IMR-90 (cell line): ENCODE measurements around the gene RPTOR. TPM values are rescaled to one million over a fixed set of nuclear protein-coding genes. Genes with fewer than 3 reads are reported as not detected.

Experiments used
- ATAC-seq: fragments of 200-7000 bp; cut with Tn5 transposase; 2 replicates; pipeline ENCODE4 v1.9.1; 2020; ENCODE audit warnings: low read depth, mild to moderate bottlenecking, moderate library complexity
- BruUV-seq: library from RNA; stranded (reverse); fragments of 400-500 nt; replicated peaks from 2 replicates; lab custom pipeline; 2021; lab: Mats Ljungman, UMichigan
- CTCF ChIA-PET: fragments of 300-600 bp; formaldehyde crosslinking; extraction: SDS; loops from one replicate; lab custom pipeline; 2021; ENCODE audit warnings: antibody characterized with exemption; lab: Yijun Ruan, JAX
- POLR2A ChIA-PET: fragments of 300-600 bp; sonication (Branson Sonifier 250); formaldehyde crosslinking; loops from one replicate; lab custom pipeline; 2022; ENCODE audit warnings: antibody characterized with exemption; ENCODE audit not compliant: unreplicated experiment; lab: Charles Lee
- DNase-seq: peaks from one replicate; pipeline ENCODE4 v3.0.0; 2013
- H2AFZ ChIP-seq: replicated peaks from 2 replicates; pipeline ENCODE3; 2013; ENCODE audit warnings: low read length, mild to moderate bottlenecking; ENCODE audit not compliant: poor library complexity
- H2AK5ac ChIP-seq: 2 replicates; pipeline ENCODE4 v1.6.1; 2013; ENCODE audit warnings: low read depth, low read length, inconsistent platforms
- H2AK9ac ChIP-seq: replicated peaks from 2 replicates; pipeline ENCODE3; 2013; ENCODE audit warnings: mild to moderate bottlenecking, low read depth, low read length, moderate library complexity; ENCODE audit not compliant: poor library complexity
- H2BK120ac ChIP-seq: 2 replicates; pipeline ENCODE4 v1.6.1; 2013; ENCODE audit warnings: low read depth, low read length, inconsistent platforms
- H2BK15ac ChIP-seq: 3 replicates; pipeline ENCODE4 v1.6.1; 2013; ENCODE audit warnings: low read depth, low read length, inconsistent platforms
- H2BK20ac ChIP-seq: 2 replicates; pipeline ENCODE4 v1.6.1; 2013; ENCODE audit warnings: low read depth, mild to moderate bottlenecking, inconsistent platforms, low read length, moderate library complexity
- H2BK5ac ChIP-seq: 2 replicates; pipeline ENCODE4 v1.6.1; 2013; ENCODE audit warnings: mild to moderate bottlenecking, low read depth, low read length, inconsistent platforms; ENCODE audit not compliant: poor library complexity, severe bottlenecking
- H3K14ac ChIP-seq: replicated peaks from 2 replicates; pipeline ENCODE4 v1.6.1; 2013; ENCODE audit warnings: low read depth, low read length, inconsistent platforms
- H3K18ac ChIP-seq: 2 replicates; pipeline ENCODE4 v1.6.1; 2013; ENCODE audit warnings: low read depth, low read length, control low read depth
- H3K23ac ChIP-seq: 2 replicates; pipeline ENCODE4 v1.6.1; 2013; ENCODE audit warnings: low read depth, low read length, inconsistent platforms
- H3K27ac ChIP-seq: 2 replicates; pipeline ENCODE4 v1.5.1; 2013; ENCODE audit warnings: mild to moderate bottlenecking, control low read depth, low read length; ENCODE audit not compliant: insufficient read depth
- H3K27me3 ChIP-seq: 2 replicates; pipeline ENCODE4 v1.6.1; 2013; ENCODE audit warnings: low read length; ENCODE audit not compliant: control insufficient read depth, insufficient read depth
- H3K36me3 ChIP-seq: 2 replicates; pipeline ENCODE4 v1.6.1; 2013; ENCODE audit warnings: low read length, mixed read lengths; ENCODE audit not compliant: control insufficient read depth, insufficient read depth
- H3K4ac ChIP-seq: 2 replicates; pipeline ENCODE4 v1.6.1; 2013; ENCODE audit warnings: low read depth, low read length, inconsistent platforms
- H3K4me1 ChIP-seq: 2 replicates; pipeline ENCODE4 v1.6.1; 2013; ENCODE audit warnings: low read length, mixed read lengths; ENCODE audit not compliant: control insufficient read depth, insufficient read depth
- H3K4me2 ChIP-seq: 2 replicates; pipeline ENCODE4 v1.6.1; 2013; ENCODE audit warnings: low read depth, mild to moderate bottlenecking, control low read depth, low read length, moderate library complexity
- H3K4me3 ChIP-seq: 2 replicates; pipeline ENCODE4 v1.5.1; 2013; ENCODE audit warnings: low read depth, mild to moderate bottlenecking, control low read depth, low read length, moderate library complexity; ENCODE audit not compliant: insufficient read depth
- H3K56ac ChIP-seq: 2 replicates; pipeline ENCODE4 v1.6.1; 2013; ENCODE audit warnings: low read length, inconsistent platforms; ENCODE audit not compliant: insufficient read depth; ENCODE audit errors: extremely low read depth
- H3K79me1 ChIP-seq, 2 experiments: 2 replicates each; pipeline ENCODE4 v1.6.1; 2013; ENCODE audit warnings: low read length in 2 of 2, inconsistent platforms in 1 of 2, low read depth in 1 of 2
- H3K9ac ChIP-seq: 2 replicates; pipeline ENCODE4 v1.6.1; 2013; ENCODE audit warnings: low read depth, low read length, control low read depth
- H3K9me1 ChIP-seq: 2 replicates; pipeline ENCODE4 v1.6.1; 2013; ENCODE audit warnings: low read length, inconsistent platforms; ENCODE audit not compliant: insufficient read depth
- H3K9me3 ChIP-seq: 2 replicates; pipeline ENCODE4 v1.6.1; 2013; ENCODE audit warnings: low read length; ENCODE audit not compliant: control insufficient read depth, insufficient read depth
- H4K20me1 ChIP-seq: 2 replicates; pipeline ENCODE4 v1.6.1; 2013; ENCODE audit warnings: low read length, inconsistent platforms; ENCODE audit not compliant: insufficient read depth
- H4K5ac ChIP-seq: 2 replicates; pipeline ENCODE4 v1.6.1; 2013; ENCODE audit warnings: mild to moderate bottlenecking, low read depth, low read length, control low read depth
- H4K8ac ChIP-seq, 2 experiments: 2 replicates each; pipeline ENCODE4 v1.6.1; 2013; ENCODE audit warnings: low read depth in 2 of 2, low read length in 2 of 2, control low read depth in 1 of 2, inconsistent platforms in 1 of 2
- H4K91ac ChIP-seq: 2 replicates; pipeline ENCODE4 v1.6.1; 2013; ENCODE audit warnings: low read depth, low read length, inconsistent platforms; ENCODE audit not compliant: insufficient read depth
- BHLHE40 ChIP-seq: fragments of 150-350 bp; IDR thresholded peaks from 2 replicates; pipeline ENCODE4 v1.6.1; 2016; ENCODE audit warnings: mild to moderate bottlenecking, low read depth, low read length
- CEBPB ChIP-seq: IDR thresholded peaks from 2 replicates; pipeline ENCODE4 v1.6.1; 2012; ENCODE audit warnings: low read depth, low read length, improper control_type of control experiment
- POLR2A ChIP-seq: IDR thresholded peaks from 2 replicates; pipeline ENCODE4 v1.6.1; 2012; ENCODE audit warnings: mild to moderate bottlenecking, low read depth, low read length
- RAD21 ChIP-seq: IDR thresholded peaks from 2 replicates; pipeline ENCODE4 v1.6.1; 2012; ENCODE audit warnings: low read length, improper control_type of control experiment
- RFX5 ChIP-seq: IDR thresholded peaks from 2 replicates; pipeline ENCODE4 v1.8.0; 2012; ENCODE audit warnings: low read depth, mild to moderate bottlenecking, low read length, moderate library complexity
- WGBS, 2 experiments: methylation state at CpG; one replicate each; pipeline versions ENCODE4 v1.1.5 to v1.1.7; 2013; ENCODE audit warnings: missing lambda C conversion rate in 2 of 2; ENCODE audit not compliant: insufficient read length in 1 of 2; ENCODE audit errors: extremely low coverage in 2 of 2; 5-methylcytosine and 5-hydroxymethylcytosine counted together
- dilution Hi-C: fragments of 300-500 bp; cut with HindIII; formaldehyde crosslinking; loops from one replicate; pipeline ENCODE4 v1.14.3; 2018; ENCODE audit warnings: low sequenced_read_pairs; ENCODE audit not compliant: unreplicated experiment
- in situ Hi-C: fragments of 300-500 bp; cut with MboI; formaldehyde crosslinking; loops from 3 replicates; pipeline ENCODE4 v1.14.3; 2019; ENCODE audit warnings: low sequenced_read_pairs, inconsistent platforms, mixed read lengths
- intact Hi-C: fragments of 100-400 bp; cut with micrococcal nuclease; formaldehyde crosslinking; loops from 2 replicates; pipeline ENCODE4 v1.10.0; 2022
- polyA plus RNA-seq, 3 experiments: library from polyadenylated mRNA; depleted of rRNA; stranded (reverse); fragments of >200 nt; gene quantifications; 2 replicates each; pipeline ENCODE4 v1.2.3, GENCODE V29; 2012; ENCODE audit warnings: low replicate concordance in 1 of 3
- total RNA-seq: library from RNA; depleted of rRNA; stranded (reverse); fragments of >200 nt; gene quantifications from 2 replicates; pipeline ENCODE4 v1.2.3, GENCODE V29; 2012

Gene RPTOR
- total and polyA plus RNA-seq, 2 of the 4 experiments (the other 2 are of a cell fraction) = 10.8 to 14.7 TPM

DNA sequence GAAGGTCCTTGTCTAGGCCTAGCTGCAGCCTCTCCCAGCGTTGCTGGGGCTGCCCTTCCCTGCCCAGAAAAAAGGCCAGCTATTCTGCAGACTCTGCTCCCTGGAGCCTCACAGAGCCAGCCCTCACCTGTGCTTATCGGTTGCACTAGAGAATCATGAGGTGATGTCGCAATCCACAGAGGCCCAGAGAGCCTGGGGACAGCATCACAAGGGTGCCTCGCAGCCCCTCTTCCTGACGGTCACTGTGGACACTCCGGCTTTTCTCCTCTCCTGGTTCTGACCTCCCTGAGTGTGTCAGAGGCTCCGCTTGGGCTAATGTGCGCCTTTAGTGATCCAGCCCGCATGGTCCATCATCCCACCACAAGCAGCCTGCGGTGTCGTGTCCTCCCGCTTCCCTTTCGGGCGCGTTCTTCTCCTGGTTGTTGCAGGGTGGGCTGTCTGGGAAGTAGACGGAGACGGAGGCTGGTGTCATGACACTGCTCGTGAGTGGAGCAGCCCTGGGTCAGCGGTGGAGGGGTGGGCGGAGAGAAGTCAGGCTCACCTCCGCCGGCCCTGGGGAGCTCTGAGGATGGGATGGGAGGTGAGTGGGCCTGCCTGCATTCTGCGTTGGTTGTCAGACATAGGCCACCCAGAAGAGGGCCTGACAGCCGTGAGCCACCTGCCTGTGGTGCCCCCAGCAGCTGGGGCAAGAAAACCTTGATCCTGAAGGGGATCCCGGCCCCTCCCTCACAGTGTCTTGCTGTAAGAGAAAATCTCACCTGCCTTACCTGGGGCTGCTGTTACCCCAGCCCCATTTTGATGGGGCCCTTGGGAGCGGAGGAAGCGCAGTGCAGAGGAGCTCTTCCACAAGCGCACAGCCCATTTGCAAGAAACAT lies 281.1 kb downstream of the RPTOR start:
- Histone ChIP-seq H3K9me3 (no peaks in the 10 kb centered on the region), H2BK5ac (peak overlapping the region; percentile 83), H3K18ac (no peak overlapping the region), H3K4me1 (peaks cover 17% of the 10 kb centered on the region), H3K56ac (no peak overlapping the region), H2BK120ac (peak overlapping the region; percentile 72), H3K27me3 (no peaks in the 10 kb centered on the region), H4K20me1 (no peaks in the 10 kb centered on the region), H3K23ac (no peak overlapping the region), H4K91ac (peak overlapping the region; percentile 85), H2BK15ac (peak overlapping the region; percentile 57; the same call in 2 of the 3 replicates), H2BK20ac (peak overlapping the region; percentile 81; the same call in 1 of the 2 replicates), H4K8ac (peak overlapping the region; percentile 29 to 79; a peak in 2 of 4 replicates), H3K14ac (no peak overlapping the region), H3K79me1 (peaks cover 15 to 41% of the 10 kb centered on the region in 2 experiments), H3K9ac (no peak overlapping the region), H2AFZ (no peak overlapping the region), H3K27ac (no peak overlapping the region; the same call in 1 of the 2 replicates), H3K4me2 (no peak overlapping the region), H3K36me3 (peaks cover 7% of the 10 kb centered on the region), H3K9me1 (peaks cover 14% of the 10 kb centered on the region), H3K4ac (peak overlapping the region; percentile 76), H2AK9ac (peak overlapping the region; percentile 59), H3K4me3 (no peak overlapping the region), H4K5ac (peak overlapping the region; percentile 41), H2AK5ac (peak overlapping the region; percentile 93)
- BruUV-seq = no TSS peak
- DNase-seq (no peak), ATAC-seq (no peak)
- ChIA-PET POLR2A (no interaction called here), CTCF (no interaction called here)
- in situ Hi-C loops (no loop called here), dilution Hi-C loops (no loop called here), intact Hi-C loops (no loop called here)
- TF ChIP-seq BHLHE40 (no peak), POLR2A (0 out of 2 replicates have a peak, but pooled peaks have one; percentile 24), RFX5 (no peak), RAD21 (no peak), CEBPB (peak; percentile 94)
- WGBS, 2 experiments = 100% methylated on average over 5 of the region's 28 CpGs; no CpG with 5 or more reads in 1 of the 2 experiments
